HL-60/S4 (cell line): ENCODE results near the gene TAPBP.
"Not testable (repeated sequence)": the region's sequence is repeated elsewhere in the genome, so short reads cannot be mapped to it uniquely, and the experiment has no call there.

Source experiments
- in situ Hi-C: fragments of 300-500 bp; cut with MboI; formaldehyde crosslinking; loops from 2 replicates; pipeline ENCODE4 v1.14.3; 2022; ENCODE audit warnings: low sequenced_read_pairs

TAPBP gene

DNA sequence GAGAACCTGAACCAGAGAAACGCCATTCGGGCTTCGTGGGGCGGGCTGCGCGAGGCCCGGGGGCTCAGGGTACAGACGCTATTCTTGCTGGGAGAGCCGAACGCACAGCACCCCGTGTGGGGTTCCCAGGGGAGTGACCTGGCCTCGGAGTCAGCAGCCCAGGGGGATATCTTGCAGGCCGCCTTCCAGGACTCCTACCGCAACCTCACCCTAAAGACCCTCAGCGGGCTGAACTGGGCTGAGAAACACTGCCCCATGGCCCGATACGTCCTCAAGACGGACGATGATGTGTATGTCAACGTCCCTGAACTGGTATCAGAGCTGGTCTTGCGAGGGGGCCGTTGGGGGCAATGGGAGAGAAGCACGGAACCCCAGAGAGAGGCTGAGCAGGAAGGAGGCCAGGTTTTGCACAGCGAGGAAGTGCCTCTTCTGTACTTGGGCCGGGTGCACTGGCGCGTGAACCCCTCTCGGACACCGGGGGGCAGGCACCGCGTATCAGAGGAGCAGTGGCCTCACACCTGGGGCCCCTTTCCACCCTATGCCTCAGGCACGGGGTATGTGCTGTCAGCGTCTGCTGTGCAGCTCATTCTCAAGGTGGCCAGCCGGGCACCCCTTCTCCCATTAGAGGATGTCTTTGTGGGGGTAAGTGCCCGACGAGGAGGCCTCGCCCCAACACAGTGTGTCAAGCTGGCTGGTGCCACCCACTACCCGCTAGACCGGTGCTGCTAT, 36.1 kb downstream of the TAPBP start:
- in situ Hi-C loops, result no loop called here

GRCh38 chr6:33276864-33277662, 36.8 kb downstream of the TAPBP start, which contains the start of gene B3GALT4:
Gene B3GALT4 (plus strand): TSS chr6:33277123. CDS start chr6:33277420, 297 bp downstream.
- in situ Hi-C loops, result no loop called here

- in situ Hi-C loops, result no loop called here
Observed at GRCh38 chr6:33276581-33276863, 37.4 kb downstream of the TAPBP start.

DNA sequence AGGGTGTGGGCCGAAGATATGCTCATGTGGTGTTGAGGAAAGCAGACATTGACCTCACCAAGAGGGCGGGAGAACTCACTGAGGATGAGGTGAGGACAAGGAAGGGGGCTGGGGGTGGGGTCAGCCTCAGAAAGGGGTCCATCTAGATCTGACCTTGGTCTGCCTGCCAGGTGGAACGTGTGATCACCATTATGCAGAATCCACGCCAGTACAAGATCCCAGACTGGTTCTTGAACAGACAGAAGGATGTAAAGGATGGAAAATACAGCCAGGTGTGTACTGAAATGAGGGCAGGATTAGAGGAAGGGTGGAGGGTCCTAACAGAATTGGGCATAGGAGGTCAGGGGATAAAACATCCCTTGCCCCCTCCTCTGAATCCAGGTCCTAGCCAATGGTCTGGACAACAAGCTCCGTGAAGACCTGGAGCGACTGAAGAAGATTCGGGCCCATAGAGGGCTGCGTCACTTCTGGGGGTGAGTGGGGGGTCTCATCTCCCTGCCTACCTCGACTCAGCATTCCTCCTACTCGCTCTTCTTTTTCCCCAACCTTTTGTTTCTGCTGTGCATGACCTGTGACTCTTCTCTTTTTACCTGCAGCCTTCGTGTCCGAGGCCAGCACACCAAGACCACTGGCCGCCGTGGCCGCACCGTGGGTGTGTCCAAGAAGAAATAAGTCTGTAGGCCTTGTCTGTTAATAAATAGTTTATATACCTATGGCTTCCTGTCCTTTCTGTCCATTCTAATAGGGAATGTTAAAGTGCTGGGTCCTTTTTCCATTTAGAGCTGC, 37.9 kb downstream of the TAPBP start:
- in situ Hi-C loops, result not testable (repeated sequence)

GRCh38 chr6:33273924-33274902, 39.7 kb downstream of the TAPBP start:
- in situ Hi-C loops, result no loop called here

GRCh38 chr6:33273129-33273923, 40.6 kb downstream of the TAPBP start:
- in situ Hi-C loops, result no loop called here

GRCh38 chr6:33272275-33273128, 41.4 kb downstream of the TAPBP start:
- in situ Hi-C loops, result no loop called here

GRCh38 chr6:33271468-33272274, 42.2 kb downstream of the TAPBP start, which contains the start of the genes RPS18 and VPS52:
Gene RPS18 (plus strand): TSS chr6:33272075. CDS start chr6:33272120, 45 bp downstream.
Gene VPS52 (minus strand): TSS chr6:33271876. CDS start chr6:33271675, 201 bp downstream.
- in situ Hi-C loops, result no loop called here

GRCh38 chr6:33271117-33271467, 42.8 kb downstream of the TAPBP start:
- in situ Hi-C loops, result no loop called here

DNA sequence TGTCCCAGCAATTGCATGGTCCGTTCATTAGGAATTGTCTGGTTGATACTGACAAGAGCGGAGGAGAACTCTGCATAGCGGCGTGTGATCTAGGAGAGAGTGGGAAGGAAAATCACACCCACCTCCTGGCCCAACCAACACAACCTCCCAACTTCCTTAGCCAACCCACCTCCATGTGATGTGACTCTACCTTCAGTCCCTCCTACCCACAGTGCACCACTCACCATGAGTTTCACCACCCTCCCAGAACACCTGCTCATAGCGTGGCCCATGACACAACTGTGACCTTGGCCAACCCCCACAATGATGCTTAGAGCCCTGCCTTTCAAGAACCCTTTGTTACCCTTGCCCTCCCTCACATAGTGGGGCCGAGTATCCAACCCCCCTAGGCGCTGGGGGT, 49.9 kb downstream of the TAPBP start:
- in situ Hi-C loops, result no loop called here

- in situ Hi-C loops, result not testable (repeated sequence)
Observed at GRCh38 chr6:33262490-33262889, 51.4 kb downstream of the TAPBP start.

DNA sequence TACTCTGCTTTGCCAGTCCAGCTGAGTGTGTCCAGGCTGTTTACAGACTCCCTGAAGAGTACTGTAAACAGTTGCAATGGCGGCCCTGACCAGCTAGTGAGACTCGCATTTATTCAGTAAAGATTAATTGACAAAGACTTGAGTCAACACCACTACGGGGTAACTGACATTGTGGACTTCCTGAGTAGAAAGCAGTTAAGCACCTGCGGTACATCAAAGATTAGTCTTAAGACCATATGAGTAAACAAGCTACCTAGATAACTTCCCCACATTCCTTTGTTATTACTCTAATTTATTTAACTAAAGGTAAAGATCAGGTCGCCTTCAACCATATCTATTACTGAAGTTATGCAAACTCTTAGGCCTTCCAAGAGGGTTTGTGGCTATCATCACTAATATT, 54.8 kb downstream of the TAPBP start:
- in situ Hi-C loops, result no loop called here

- in situ Hi-C loops, result no loop called here
Observed at GRCh38 chr6:33254591-33254990, 59.3 kb downstream of the TAPBP start.

DNA sequence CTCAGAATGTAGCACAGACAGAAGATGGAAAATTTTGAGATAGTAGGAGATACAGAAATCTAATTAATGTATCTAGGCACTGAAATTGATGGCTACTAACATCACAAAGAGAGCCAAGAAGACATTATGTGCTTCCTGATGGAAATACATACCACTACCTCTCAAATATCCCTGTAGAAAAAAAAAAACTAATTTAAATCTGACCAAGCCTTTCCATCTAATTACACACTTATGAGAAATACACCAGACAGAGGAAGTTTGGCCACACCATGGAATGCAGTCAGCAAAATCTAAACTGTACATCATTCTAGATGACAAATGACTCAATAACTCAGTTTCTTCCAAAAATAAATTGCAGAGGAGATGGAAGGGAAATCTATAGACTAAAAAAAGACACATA, 61.1 kb downstream of the TAPBP start:
- in situ Hi-C loops, result no loop called here

DNA sequence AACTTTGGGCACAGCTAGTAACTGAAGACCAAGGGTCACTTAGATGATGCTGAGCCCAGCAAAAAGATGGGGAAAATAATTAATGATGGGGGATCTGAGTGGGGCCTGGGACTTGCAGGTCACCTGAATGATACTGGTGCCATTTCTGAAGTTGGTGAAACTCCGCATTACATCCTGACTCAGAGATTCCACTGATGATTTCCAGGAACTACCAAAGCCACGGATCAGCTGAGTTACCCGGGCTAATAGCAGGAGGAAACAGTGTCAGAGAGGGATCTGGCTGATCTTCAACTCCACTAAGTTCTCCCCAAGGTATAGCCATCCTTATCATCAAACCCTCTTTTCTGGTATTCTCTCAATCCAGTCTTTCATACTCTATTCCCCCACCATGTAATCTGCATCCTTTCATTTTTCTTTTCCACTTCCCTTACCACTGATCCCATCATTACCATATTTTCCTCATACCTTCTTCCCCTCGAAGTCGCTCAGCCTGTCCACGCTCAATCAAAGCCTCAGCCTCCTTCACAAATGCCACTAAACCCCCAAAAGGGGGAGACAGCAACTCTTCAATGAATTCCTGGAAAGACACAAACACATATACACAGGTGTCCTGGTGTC, 62.4 kb downstream of the TAPBP start:
- in situ Hi-C loops, result no loop called here

DNA sequence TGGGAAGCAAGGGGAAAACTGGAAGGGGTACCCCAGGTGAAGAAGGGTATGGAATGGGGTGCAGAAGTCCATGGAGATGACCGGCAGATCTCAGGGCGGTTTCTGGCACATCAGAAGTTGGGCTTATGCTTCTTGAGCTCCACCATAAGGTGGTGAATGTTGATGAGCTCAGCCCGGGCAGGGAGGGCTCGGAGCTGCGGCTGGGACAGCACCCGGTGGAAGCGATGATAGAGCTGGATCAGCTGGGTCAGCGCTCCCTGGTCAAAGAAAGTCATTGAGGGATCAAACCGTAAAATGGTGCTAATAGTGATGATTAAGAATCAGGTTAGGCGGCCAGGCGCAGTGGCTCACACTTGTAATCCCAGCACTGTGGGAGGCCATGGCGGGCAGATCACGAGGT, 63.1 kb downstream of the TAPBP start:
- in situ Hi-C loops, result no loop called here
